Activated naive CD8-positive, alpha-beta T cell (primary cell): ENCODE measurements around the gene PRRX2.

ENCODE experiments used
- H3K27ac Mint-ChIP-seq: one replicate; pipeline ENCODE4 v1.8.0; 2021; ENCODE audit warnings: mixed read lengths
- H3K27me3 Mint-ChIP-seq: one replicate; pipeline ENCODE4 v1.8.0; 2021; ENCODE audit warnings: mixed read lengths
- H3K36me3 Mint-ChIP-seq: one replicate; pipeline ENCODE4 v1.8.0; 2021; ENCODE audit warnings: mixed read lengths
- H3K4me1 Mint-ChIP-seq: one replicate; pipeline ENCODE4 v1.8.0; 2021; ENCODE audit warnings: low read depth, mixed read lengths
- H3K4me3 Mint-ChIP-seq: one replicate; pipeline ENCODE4 v1.8.0; 2021; ENCODE audit warnings: mild to moderate bottlenecking, mixed read lengths
- H3K9me3 Mint-ChIP-seq: one replicate; pipeline ENCODE4 v1.8.0; 2021; ENCODE audit warnings: low read depth, mixed read lengths

Gene PRRX2

GRCh38 chr9:129714511-129715061, 49.1 kb downstream of the PRRX2 start:
- H3K36me3 Mint-ChIP-seq, result no peaks in the 10 kb centered on the region
- no peaks in the 10 kb centered on the region for H3K9me3 Mint-ChIP-seq
- no peak overlapping the region for H3K4me3 Mint-ChIP-seq
- H3K27me3 Mint-ChIP-seq, result peaks cover 2% of the 10 kb centered on the region
- peaks cover 23% of the 10 kb centered on the region for H3K4me1 Mint-ChIP-seq
- H3K27ac Mint-ChIP-seq, result no peak overlapping the region

GRCh38 chr9:129716091-129716490, 50.6 kb downstream of the PRRX2 start:
- H3K4me1 Mint-ChIP-seq, result peaks cover 18% of the 10 kb centered on the region
- peaks cover 4% of the 10 kb centered on the region for H3K27me3 Mint-ChIP-seq
- no peak overlapping the region for H3K4me3 Mint-ChIP-seq
- no peaks in the 10 kb centered on the region for H3K36me3 Mint-ChIP-seq
- H3K9me3 Mint-ChIP-seq, result no peaks in the 10 kb centered on the region
- H3K27ac Mint-ChIP-seq, result no peak overlapping the region

- Mint-ChIP-seq H3K9me3 (no peaks in the 10 kb centered on the region), H3K36me3 (no peaks in the 10 kb centered on the region), H3K4me3 (no peak overlapping the region), H3K27ac (no peak overlapping the region), H3K4me1 (peaks cover 3% of the 10 kb centered on the region), H3K27me3 (peaks cover 4% of the 10 kb centered on the region)
These were observed 52.5 kb downstream of the PRRX2 start for GRCh38 chr9:129717991-129718390.

GRCh38 chr9:129718647-129719046, 53.2 kb downstream of the PRRX2 start:
- Mint-ChIP-seq H3K4me3 (no peak overlapping the region), H3K27me3 (peaks cover 4% of the 10 kb centered on the region), H3K9me3 (no peaks in the 10 kb centered on the region), H3K27ac (no peak overlapping the region), H3K36me3 (no peaks in the 10 kb centered on the region), H3K4me1 (no peaks in the 10 kb centered on the region)

- Mint-ChIP-seq H3K36me3 (no peaks in the 10 kb centered on the region), H3K9me3 (no peaks in the 10 kb centered on the region), H3K4me1 (no peaks in the 10 kb centered on the region), H3K4me3 (no peak overlapping the region), H3K27me3 (peaks cover 4% of the 10 kb centered on the region), H3K27ac (no peak overlapping the region)
These were observed 53.7 kb downstream of the PRRX2 start for GRCh38 chr9:129719135-129719534.

- Mint-ChIP-seq H3K27ac (no peak overlapping the region), H3K4me3 (no peak overlapping the region), H3K9me3 (no peaks in the 10 kb centered on the region), H3K27me3 (peaks cover 4% of the 10 kb centered on the region), H3K36me3 (no peaks in the 10 kb centered on the region), H3K4me1 (peaks cover 2% of the 10 kb centered on the region)
These were observed 54.9 kb downstream of the PRRX2 start for GRCh38 chr9:129720181-129720864.

- H3K9me3 Mint-ChIP-seq, result no peaks in the 10 kb centered on the region
- no peak overlapping the region for H3K4me3 Mint-ChIP-seq
- no peak overlapping the region for H3K27ac Mint-ChIP-seq
- H3K4me1 Mint-ChIP-seq, result peaks cover 2% of the 10 kb centered on the region
- no peaks in the 10 kb centered on the region for H3K36me3 Mint-ChIP-seq
- H3K27me3 Mint-ChIP-seq, result peaks cover 4% of the 10 kb centered on the region
These were observed 55.6 kb downstream of the PRRX2 start for GRCh38 chr9:129720865-129721545.

- Mint-ChIP-seq H3K27me3 (peaks cover 4% of the 10 kb centered on the region), H3K4me1 (peaks cover 2% of the 10 kb centered on the region), H3K27ac (no peak overlapping the region), H3K36me3 (no peaks in the 10 kb centered on the region), H3K9me3 (no peaks in the 10 kb centered on the region), H3K4me3 (no peak overlapping the region)
These were observed 57.5 kb downstream of the PRRX2 start for GRCh38 chr9:129722913-129723312.

- Mint-ChIP-seq H3K4me1 (peaks cover 2% of the 10 kb centered on the region), H3K4me3 (no peak overlapping the region), H3K27me3 (peaks cover 4% of the 10 kb centered on the region), H3K27ac (no peak overlapping the region), H3K9me3 (no peaks in the 10 kb centered on the region), H3K36me3 (no peaks in the 10 kb centered on the region)
These were observed 59.2 kb downstream of the PRRX2 start for GRCh38 chr9:129724456-129725190.

- no peaks in the 10 kb centered on the region for H3K36me3 Mint-ChIP-seq
- H3K4me3 Mint-ChIP-seq, result no peak overlapping the region
- peaks cover 2% of the 10 kb centered on the region for H3K4me1 Mint-ChIP-seq
- H3K27ac Mint-ChIP-seq, result no peak overlapping the region
- no peaks in the 10 kb centered on the region for H3K9me3 Mint-ChIP-seq
- H3K27me3 Mint-ChIP-seq, result peaks cover 2% of the 10 kb centered on the region
These were observed 60.4 kb downstream of the PRRX2 start for GRCh38 chr9:129725795-129726251.

- no peaks in the 10 kb centered on the region for H3K9me3 Mint-ChIP-seq
- H3K4me1 Mint-ChIP-seq, result peaks cover 2% of the 10 kb centered on the region
- H3K4me3 Mint-ChIP-seq, result no peak overlapping the region
- peaks cover 1% of the 10 kb centered on the region for H3K27me3 Mint-ChIP-seq
- no peaks in the 10 kb centered on the region for H3K36me3 Mint-ChIP-seq
- H3K27ac Mint-ChIP-seq, result no peak overlapping the region
These were observed 61.1 kb downstream of the PRRX2 start for GRCh38 chr9:129726322-129727160.

GRCh38 chr9:129728744-129729143, 63.3 kb downstream of the PRRX2 start:
- H3K4me3 Mint-ChIP-seq, result no peak overlapping the region
- peaks cover 2% of the 10 kb centered on the region for H3K4me1 Mint-ChIP-seq
- peaks cover 1% of the 10 kb centered on the region for H3K27me3 Mint-ChIP-seq
- H3K9me3 Mint-ChIP-seq, result no peaks in the 10 kb centered on the region
- no peak overlapping the region for H3K27ac Mint-ChIP-seq
- no peaks in the 10 kb centered on the region for H3K36me3 Mint-ChIP-seq

GRCh38 chr9:129731477-129732085, 66.1 kb downstream of the PRRX2 start:
- no peak overlapping the region for H3K27ac Mint-ChIP-seq
- H3K4me3 Mint-ChIP-seq, result no peak overlapping the region
- H3K36me3 Mint-ChIP-seq, result no peaks in the 10 kb centered on the region
- no peaks in the 10 kb centered on the region for H3K9me3 Mint-ChIP-seq
- H3K27me3 Mint-ChIP-seq, result peaks cover 1% of the 10 kb centered on the region
- no peaks in the 10 kb centered on the region for H3K4me1 Mint-ChIP-seq

- Mint-ChIP-seq H3K36me3 (no peaks in the 10 kb centered on the region), H3K9me3 (no peaks in the 10 kb centered on the region), H3K27me3 (peaks cover 1% of the 10 kb centered on the region), H3K27ac (no peak overlapping the region), H3K4me3 (no peak overlapping the region), H3K4me1 (peaks cover 1% of the 10 kb centered on the region)
These were observed 66.7 kb downstream of the PRRX2 start for GRCh38 chr9:129732100-129732499.
